NCI-H2029 (cell line): ENCODE measurements around the gene SLC6A2.

Source experiments
- DNase-seq: peaks from one replicate; lab custom pipeline; 2025; lab: John Stamatoyannopoulos, UW

Gene SLC6A2

GRCh38 chr16:55647798-55648197, 8.0 kb upstream of the SLC6A2 start:
- DNase-seq, result no peak

GRCh38 chr16:55651841-55652824, 3.7 kb upstream of the SLC6A2 start:
- no peak for DNase-seq

GRCh38 chr16:55653106-55653505, 2.7 kb upstream of the SLC6A2 start:
- DNase-seq, result no peak

GRCh38 chr16:55655381-55655896, 349 bp upstream of the SLC6A2 start:
- no peak for DNase-seq

- no peak for DNase-seq
Observed at GRCh38 chr16:55656691-55657092, 904 bp downstream of the SLC6A2 start.

- DNase-seq, result no peak
Observed at GRCh38 chr16:55657616-55658015, 1.8 kb downstream of the SLC6A2 start.

- DNase-seq, result no peak
Observed at GRCh38 chr16:55658898-55659420, 3.2 kb downstream of the SLC6A2 start.

GRCh38 chr16:55660026-55660425, 4.2 kb downstream of the SLC6A2 start:
- DNase-seq, result no peak

- DNase-seq, result no peak
Observed at GRCh38 chr16:55660828-55661227, 5.0 kb downstream of the SLC6A2 start.

- DNase-seq, result no peak
Observed at GRCh38 chr16:55661941-55662643, 6.3 kb downstream of the SLC6A2 start.

- no peak for DNase-seq
Observed at GRCh38 chr16:55662644-55663031, 6.8 kb downstream of the SLC6A2 start.

GRCh38 chr16:55663225-55663624, 7.4 kb downstream of the SLC6A2 start:
- DNase-seq, result no peak

- no peak for DNase-seq
Observed at GRCh38 chr16:55663765-55664677, 8.2 kb downstream of the SLC6A2 start.

GRCh38 chr16:55664786-55665407, 9.1 kb downstream of the SLC6A2 start:
- no peak for DNase-seq

GRCh38 chr16:55665511-55665910, 9.7 kb downstream of the SLC6A2 start:
- DNase-seq, result no peak

GRCh38 chr16:55666012-55666411, 10.2 kb downstream of the SLC6A2 start:
- DNase-seq, result no peak

- DNase-seq, result no peak
Observed at GRCh38 chr16:55667753-55668152, 12.0 kb downstream of the SLC6A2 start.

GRCh38 chr16:55668340-55669281, 12.8 kb downstream of the SLC6A2 start:
- DNase-seq, result no peak

- no peak for DNase-seq
Observed at GRCh38 chr16:55671206-55671973, 15.6 kb downstream of the SLC6A2 start.
